HepG2 (cell line): Measurements from ENCODE around the gene PAK1. TPM values are rescaled to one million over a fixed set of nuclear protein-coding genes. Genes with fewer than 3 reads are reported as not detected.

Source experiments
- ATAC-seq: fragments of 200-7000 bp; cut with Tn5 transposase; 3 replicates; pipeline ENCODE4 v1.9.1; 2020; ENCODE audit warnings: mild to moderate bottlenecking, moderate library complexity
- BruUV-seq: library from RNA; stranded (reverse); fragments of 400-500 nt; replicated peaks from 2 replicates; lab custom pipeline; 2021; lab: Mats Ljungman, UMichigan
- CTCF ChIA-PET: fragments of 300-600 bp; formaldehyde crosslinking; extraction: SDS; loops from one replicate; lab custom pipeline; 2021; ENCODE audit warnings: low total read pairs, inconsistent platforms, low intra/inter-chr PET ratio; lab: Yijun Ruan, JAX
- POLR2A ChIA-PET: fragments of 350-600 bp; sonication (Branson Sonifier 250); formaldehyde crosslinking; loops from one replicate; lab custom pipeline; 2020; ENCODE audit warnings: antibody characterized with exemption, inconsistent platforms; lab: Yijun Ruan, JAX
- DNase-seq: peaks from one replicate; pipeline ENCODE4 v3.0.0-alpha.2; 2015; ENCODE audit warnings: low spot score
- FAIRE-seq: peaks from 3 replicates; lab custom pipeline; 2011; peaks lifted over from hg19 to GRCh38; lab: Jason Lieb, UNC
- H2AFZ ChIP-seq: one replicate; pipeline ENCODE4 v1.6.1; 2011; ENCODE audit warnings: low read length, inconsistent platforms
- H3K27ac ChIP-seq: fragments of 300-600 bp; 3 replicates; pipeline ENCODE4 v1.8.0; 2011; ENCODE audit warnings: mixed run types, mild to moderate bottlenecking, mixed read lengths, low read length, inconsistent platforms; ENCODE audit not compliant: insufficient read depth; ENCODE audit errors: extremely low read length
- H3K27me3 ChIP-seq, 2 experiments: fragments of 200-600 bp in 1 of 2; 2 replicates in 1 of 2; 3 replicates in 1 of 2; pipeline versions ENCODE4 v1.6.0 to v1.8.0; 2011; ENCODE audit warnings: low read length in 2 of 2, mild to moderate bottlenecking in 2 of 2, moderate library complexity in 2 of 2, inconsistent platforms in 1 of 2; ENCODE audit not compliant: insufficient read depth in 2 of 2, control insufficient read depth in 1 of 2
- H3K36me3 ChIP-seq, 2 experiments: fragments of 200-600 bp in 1 of 2; replicated peaks in 1 of 2; 2 replicates in 1 of 2; 3 replicates in 1 of 2; pipeline versions ENCODE4 v1.5.1 to v1.8.0; 2011; ENCODE audit warnings: low read length in 2 of 2, inconsistent platforms in 1 of 2; ENCODE audit not compliant: insufficient read depth in 2 of 2, control insufficient read depth in 1 of 2
- H3K4me1 ChIP-seq: 2 replicates; pipeline ENCODE4 v1.5.1; 2012; ENCODE audit warnings: low read length, inconsistent platforms; ENCODE audit not compliant: insufficient read depth
- H3K4me2 ChIP-seq: 2 replicates; pipeline ENCODE4 v1.6.0; 2011; ENCODE audit warnings: low read depth, low read length, inconsistent platforms
- H3K4me3 ChIP-seq, 3 experiments: fragments of 200-600 bp in 1 of 3; sonication (generic), shearing (Covaris generic) in 1 of 3; replicated peaks in 1 of 3; 2 replicates each; pipeline ENCODE4 v1.5.1; 2011 to 2016; ENCODE audit warnings: low read length in 3 of 3, inconsistent platforms in 2 of 3, low read depth in 2 of 3, mild to moderate bottlenecking in 2 of 3, control low read depth in 1 of 3, mixed read lengths in 1 of 3; ENCODE audit not compliant: insufficient read depth in 1 of 3
- H3K79me2 ChIP-seq: one replicate; pipeline ENCODE4 v1.6.1; 2011; ENCODE audit warnings: low read length, inconsistent platforms; ENCODE audit not compliant: insufficient read depth
- H3K9ac ChIP-seq: 2 replicates; pipeline ENCODE4 v1.6.0; 2011; ENCODE audit warnings: mild to moderate bottlenecking, low read depth, low read length, inconsistent platforms; ENCODE audit not compliant: insufficient read depth
- H3K9me3 ChIP-seq: 2 replicates; pipeline ENCODE4 v1.5.1; 2012; ENCODE audit warnings: mild to moderate bottlenecking, low read length
- H4K20me1 ChIP-seq: 2 replicates; pipeline ENCODE4 v1.6.0; 2011; ENCODE audit warnings: inconsistent platforms, mild to moderate bottlenecking, low read length, moderate library complexity; ENCODE audit not compliant: insufficient read depth
- HIC2 ChIP-seq: sonication (generic); formaldehyde crosslinking; IDR thresholded peaks from 2 replicates; pipeline ENCODE4 v1.9.0; 2022; ENCODE audit warnings: low read depth, missing genetic modification reagents
- KDM6A ChIP-seq: IDR thresholded peaks from 2 replicates; pipeline ENCODE4 v1.6.1; 2016; ENCODE audit warnings: low read depth
- PHF20 ChIP-seq: sonication (generic); formaldehyde crosslinking; IDR thresholded peaks from 2 replicates; pipeline ENCODE4 v1.5.0; 2020; ENCODE audit warnings: mild to moderate bottlenecking, missing genetic modification reagents
- SNAPC5 ChIP-seq: sonication (generic); formaldehyde crosslinking; IDR thresholded peaks from 2 replicates; pipeline ENCODE4 v1.8.1; 2023; ENCODE audit warnings: mild to moderate bottlenecking, missing genetic modification reagents, borderline replicate concordance
- SPEN ChIP-seq: sonication (generic); formaldehyde crosslinking; IDR thresholded peaks from 2 replicates; pipeline ENCODE4 v1.5.1; 2020; ENCODE audit warnings: low read depth, mild to moderate bottlenecking, missing genetic modification reagents
- TGIF2 ChIP-seq: IDR thresholded peaks from 2 replicates; pipeline ENCODE4 v1.6.1; 2016; ENCODE audit warnings: control low read depth, missing compliant biosample characterization
- ZNF24 ChIP-seq: fragments of 450-650 bp; IDR thresholded peaks from 2 replicates; pipeline ENCODE4 v1.6.1; 2017; ENCODE audit warnings: antibody characterized with exemption, mild to moderate bottlenecking
- ZNF30 ChIP-seq: sonication (generic); formaldehyde crosslinking; IDR thresholded peaks from 2 replicates; pipeline ENCODE4 v1.5.0; 2020; ENCODE audit warnings: mild to moderate bottlenecking, missing genetic modification reagents
- ZNF431 ChIP-seq: sonication (generic); formaldehyde crosslinking; IDR thresholded peaks from 2 replicates; pipeline ENCODE4 v1.9.0; 2022; ENCODE audit warnings: missing genetic modification reagents, low read depth, mild to moderate bottlenecking, borderline replicate concordance
- ZNF557 ChIP-seq: sonication (generic); formaldehyde crosslinking; IDR thresholded peaks from 2 replicates; pipeline ENCODE4 v1.4.0; 2020; ENCODE audit warnings: missing genetic modification reagents
- ZNF766 ChIP-seq: sonication (generic); formaldehyde crosslinking; IDR thresholded peaks from 2 replicates; pipeline ENCODE4 v1.5.0; 2020; ENCODE audit warnings: missing genetic modification reagents, borderline replicate concordance
- WGBS: methylation state at CpG from one replicate; pipeline ENCODE4 v1.1.6; 2017; ENCODE audit warnings: low lambda C conversion rate; 5-methylcytosine and 5-hydroxymethylcytosine counted together
- in situ Hi-C: cut with HindIII; loops from 2 replicates; pipeline ENCODE4 v1.10.0; 2017; ENCODE audit warnings: low pct_unique_long_range_greater_than_20kb; ENCODE audit not compliant: extremely low pct_ligation_motif_present
- intact Hi-C: fragments of 100-400 bp; cut with micrococcal nuclease; formaldehyde crosslinking; loops from one replicate; pipeline ENCODE4 v1.10.0; 2022; ENCODE audit not compliant: unreplicated experiment
- polyA plus RNA-seq, 8 experiments: library from polyadenylated mRNA; depleted of rRNA in 3 of 8; stranded (reverse) in 7 of 8; unstranded in 1 of 8; fragments of >200 nt; fragmentation: Illumina TruSeq in 4 of 8; extraction: Trizol in 4 of 8; gene quantifications; 2 replicates each; pipeline versions ENCODE4 v1.2.1 to v1.2.3, GENCODE V29; 2011 to 2016; ENCODE audit warnings: low read depth in 4 of 8, missing spikeins in 1 of 8, mixed read lengths in 1 of 8; ENCODE audit not compliant: insufficient read depth in 1 of 8
- total RNA-seq, 5 experiments: library from RNA; depleted of rRNA; stranded (reverse); fragments of >200 nt; fragmentation: Illumina TruSeq; extraction: Trizol; gene quantifications; 2 replicates each; pipeline ENCODE4 v1.2.3, GENCODE V29; 2016; ENCODE audit warnings: low read depth in 1 of 5
- TF ChIP-seq, protein P1 (sequence below): sonication (generic); formaldehyde crosslinking; IDR thresholded peaks from 2 replicates; pipeline ENCODE4 v1.5.0; 2020; ENCODE audit warnings: missing genetic modification reagents
- TF ChIP-seq, protein P2 (sequence below): sonication (generic); formaldehyde crosslinking; conservative IDR thresholded peaks from 2 replicates; pipeline ENCODE4 v1.5.0; 2020; ENCODE audit warnings: missing genetic modification reagents

PAK1 gene
- total and polyA plus RNA-seq, 2 of the 13 experiments (the other 11 are each of a cell fraction or from before 2014, with no cell fraction given) = 1.5 to 4.3 TPM

DNA sequence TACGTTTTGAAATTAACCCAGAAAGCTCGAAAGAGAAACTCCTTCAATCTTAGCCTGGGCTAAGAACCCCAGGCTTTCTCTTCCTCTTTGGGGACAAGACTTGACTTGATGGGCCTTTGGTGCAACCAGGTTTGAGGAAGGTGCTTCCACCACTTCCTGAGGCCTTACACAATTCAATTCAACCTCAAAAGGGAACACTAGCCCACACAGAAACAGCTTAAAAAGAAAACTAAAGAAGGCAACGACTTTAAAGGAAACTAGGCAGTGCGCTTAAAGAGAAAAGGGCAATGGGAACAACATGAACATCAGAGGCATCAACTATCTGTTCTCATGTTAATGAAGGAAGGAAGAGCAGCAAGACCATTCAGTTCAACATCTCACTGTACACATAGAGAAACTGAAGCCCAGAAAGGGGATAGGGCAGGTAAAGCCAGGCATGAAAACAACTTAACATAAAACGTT is 24.8 kb downstream of the PAK1 start:
- peaks cover 18% of the 10 kb centered on the region for H3K4me1 ChIP-seq
- ATAC-seq (no peak), FAIRE-seq (no peak), DNase-seq (no peak)
- in situ Hi-C loops (no loop called here), intact Hi-C loops (no loop called here)
- H2AFZ ChIP-seq = no peak overlapping the region
- H3K36me3 ChIP-seq = no peaks in the 10 kb centered on the region
- ChIA-PET POLR2A (no interaction called here), CTCF (no interaction called here)
- 54% methylated on average over 5 of the region's 5 CpGs for WGBS
- no peak overlapping the region for H3K4me2 ChIP-seq
- H3K4me3 ChIP-seq = no peak overlapping the region
- no peaks in the 10 kb centered on the region for H3K27me3 ChIP-seq
- no peaks in the 10 kb centered on the region for H3K9me3 ChIP-seq
- TF ChIP-seq ZNF766 (CRISPR knock-in tag) (no peak), SNAPC5 (CRISPR knock-in tag) (no peak), ZNF431 (CRISPR knock-in tag) (no peak), SPEN (CRISPR knock-in tag) (no peak), ZNF557 (no peak), PHF20 (CRISPR knock-in tag) (no peak), HIC2 (CRISPR knock-in tag) (no peak), ZNF30 (no peak), KDM6A (CRISPR knock-in tag) (no peak), TGIF2 (CRISPR knock-in tag) (no peak), ZNF24 (no peak)
- TF ChIP-seq, protein P1, sequence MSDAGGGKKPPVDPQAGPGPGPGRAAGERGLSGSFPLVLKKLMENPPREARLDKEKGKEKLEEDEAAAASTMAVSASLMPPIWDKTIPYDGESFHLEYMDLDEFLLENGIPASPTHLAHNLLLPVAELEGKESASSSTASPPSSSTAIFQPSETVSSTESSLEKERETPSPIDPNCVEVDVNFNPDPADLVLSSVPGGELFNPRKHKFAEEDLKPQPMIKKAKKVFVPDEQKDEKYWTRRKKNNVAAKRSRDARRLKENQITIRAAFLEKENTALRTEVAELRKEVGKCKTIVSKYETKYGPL = no peak
- TF ChIP-seq, protein P2, sequence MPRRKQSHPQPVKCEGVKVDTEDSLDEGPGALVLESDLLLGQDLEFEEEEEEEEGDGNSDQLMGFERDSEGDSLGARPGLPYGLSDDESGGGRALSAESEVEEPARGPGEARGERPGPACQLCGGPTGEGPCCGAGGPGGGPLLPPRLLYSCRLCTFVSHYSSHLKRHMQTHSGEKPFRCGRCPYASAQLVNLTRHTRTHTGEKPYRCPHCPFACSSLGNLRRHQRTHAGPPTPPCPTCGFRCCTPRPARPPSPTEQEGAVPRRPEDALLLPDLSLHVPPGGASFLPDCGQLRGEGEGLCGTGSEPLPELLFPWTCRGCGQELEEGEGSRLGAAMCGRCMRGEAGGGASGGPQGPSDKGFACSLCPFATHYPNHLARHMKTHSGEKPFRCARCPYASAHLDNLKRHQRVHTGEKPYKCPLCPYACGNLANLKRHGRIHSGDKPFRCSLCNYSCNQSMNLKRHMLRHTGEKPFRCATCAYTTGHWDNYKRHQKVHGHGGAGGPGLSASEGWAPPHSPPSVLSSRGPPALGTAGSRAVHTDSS (CRISPR knock-in tag) = no peak
- H4K20me1 ChIP-seq = no peaks in the 10 kb centered on the region
- H3K9ac ChIP-seq = no peak overlapping the region
- H3K27ac ChIP-seq = no peak overlapping the region
- H3K79me2 ChIP-seq = no peaks in the 10 kb centered on the region
- BruUV-seq = no TSS peak
